Measurements from ENCODE around the gene ATP8B4. TPM values are rescaled to one million over a fixed set of nuclear protein-coding genes. Genes with fewer than 3 reads are reported as not detected.

The ATP8B4 gene
- total and polyA plus RNA-seq, 3 donors from 2014 or later = 2.4 to 6.1 (median 2.5) TPM

DNA sequence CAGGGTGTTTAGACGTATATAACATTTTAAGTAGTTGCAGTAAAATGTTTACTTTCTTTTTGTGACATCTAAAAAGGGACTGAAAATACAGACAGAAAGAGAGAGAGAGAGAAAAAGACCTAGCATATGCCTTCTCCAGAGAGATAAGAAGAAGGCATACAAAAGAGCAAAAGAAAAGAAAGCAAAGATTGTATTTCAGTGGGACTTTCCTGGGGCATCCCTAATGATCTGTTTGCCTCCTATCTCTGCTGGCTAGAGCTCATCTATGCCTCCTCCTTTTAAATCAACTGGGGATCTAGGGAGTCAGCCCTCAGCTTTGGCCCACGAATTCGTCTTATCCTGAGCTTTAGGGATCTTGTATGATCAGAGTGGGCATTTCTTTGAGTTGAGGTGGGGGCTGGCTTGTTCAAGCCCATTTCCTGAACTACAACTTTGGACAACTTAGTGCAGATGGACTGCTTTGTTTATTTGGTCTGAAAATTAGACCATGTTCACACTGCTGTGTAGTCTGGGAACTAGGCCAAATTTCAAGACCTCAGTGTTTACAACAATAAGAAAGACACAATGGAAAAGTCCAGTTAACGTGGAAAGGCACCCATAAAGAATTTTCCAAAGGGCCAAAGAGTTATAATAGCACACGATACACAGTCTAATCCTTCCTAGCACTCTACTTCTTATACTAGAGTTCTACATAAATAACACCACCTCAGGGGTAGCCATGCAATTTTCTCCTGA is 61.0 kb downstream of the ATP8B4 start:
- WGBS, 2 donors = 27 to 30% methylated on average over 5 of the region's 5 CpGs
- intact Hi-C loops (cut with DNase I; ENCODE audit: low total_unique reads) = no loop called here
- no peaks in the 10 kb centered on the region for H3K36me3 ChIP-seq (ENCODE audit: low read depth, missing control alignments)
- DNase-seq = peak; percentile 25
- no peak overlapping the region for H3K4me3 ChIP-seq
- TF ChIP-seq CTCF (IDR thresholded peaks at IDR 0.05) = no peak
- no peak for TF ChIP-seq POLR2A (IDR thresholded peaks at IDR 0.05)
- no peaks in the 10 kb centered on the region for H3K27me3 ChIP-seq
- H3K27ac ChIP-seq = peak overlapping the region; percentile 56 to 80
- H3K9me3 ChIP-seq = no peaks in the 10 kb centered on the region
- peaks cover 24% of the 10 kb centered on the region for H3K4me1 ChIP-seq

DNA sequence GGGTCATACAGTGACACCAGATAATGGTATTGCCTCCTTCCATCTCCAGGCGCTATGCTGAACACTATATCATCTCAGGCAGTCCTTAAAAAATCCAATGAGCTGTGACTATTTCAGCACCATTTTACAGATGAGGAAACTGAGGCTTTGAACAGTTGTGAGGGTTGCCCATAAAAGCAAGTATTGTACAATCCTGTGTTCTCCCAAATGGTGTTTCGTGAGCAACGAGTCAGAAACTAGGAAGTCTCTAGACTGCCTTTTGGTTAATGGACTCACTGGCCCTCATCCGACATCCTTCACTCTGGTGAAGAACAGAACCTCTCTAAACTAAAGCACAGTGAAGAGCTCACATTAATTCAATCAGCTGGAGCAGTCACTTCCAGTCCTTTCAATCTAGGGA is 61.8 kb downstream of the ATP8B4 start:
- intact Hi-C loops (cut with DNase I; ENCODE audit: low total_unique reads) = no loop called here
- DNase-seq = no peak
- TF ChIP-seq POLR2A (IDR thresholded peaks at IDR 0.05) (no peak), CTCF (IDR thresholded peaks at IDR 0.05) (no peak)
- H3K9me3 ChIP-seq = no peaks in the 10 kb centered on the region
- peak overlapping the region; percentile 56 to 80 for H3K27ac ChIP-seq
- no peaks in the 10 kb centered on the region for H3K27me3 ChIP-seq
- no peaks in the 10 kb centered on the region for H3K36me3 ChIP-seq (ENCODE audit: low read depth, missing control alignments)
- H3K4me3 ChIP-seq = no peak overlapping the region
- 88 to 90% methylated on average over 4 of the region's 4 CpGs for WGBS, 2 donors
- peaks cover 24% of the 10 kb centered on the region for H3K4me1 ChIP-seq

GRCh38 chr15:50055750-50056157 is 63.3 kb downstream of the ATP8B4 start:
- intact Hi-C loops (cut with DNase I; ENCODE audit: low total_unique reads) = no loop called here
- H3K27ac ChIP-seq = peak overlapping the region; percentile 80
- H3K4me1 ChIP-seq = peaks cover 24% of the 10 kb centered on the region

DNA sequence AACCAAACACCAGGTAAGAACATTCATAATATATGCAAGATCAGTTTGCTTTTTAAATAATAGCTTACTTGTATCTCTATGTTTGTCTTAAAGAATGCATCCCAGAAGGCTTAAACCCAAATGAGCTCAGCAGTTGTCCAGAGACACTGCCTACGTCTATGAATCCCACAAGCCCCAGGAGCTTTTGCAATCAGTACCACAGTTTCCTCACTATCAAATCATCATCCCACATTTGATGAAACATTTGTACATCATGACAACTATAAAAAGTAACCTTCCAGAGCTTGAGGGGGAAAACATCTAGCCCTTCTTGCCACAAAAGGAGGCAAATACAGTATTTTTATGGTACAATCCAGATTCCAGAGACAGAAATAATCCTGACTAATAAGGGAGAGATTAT is 63.7 kb downstream of the ATP8B4 start:
- H3K27me3 ChIP-seq = no peaks in the 10 kb centered on the region
- WGBS, 2 donors = 21 to 33% methylated on average over 1 of the region's 1 CpG
- H3K27ac ChIP-seq = peak overlapping the region; percentile 80
- H3K36me3 ChIP-seq (ENCODE audit: low read depth, missing control alignments) = no peaks in the 10 kb centered on the region
- no peak for TF ChIP-seq POLR2A (IDR thresholded peaks at IDR 0.05)
- H3K4me3 ChIP-seq = no peak overlapping the region
- intact Hi-C loops (cut with DNase I; ENCODE audit: low total_unique reads) = no loop called here
- DNase-seq = peak; percentile 23
- H3K4me1 ChIP-seq = peaks cover 24% of the 10 kb centered on the region
- H3K9me3 ChIP-seq = no peaks in the 10 kb centered on the region

More at GRCh38 chr15:50055750-50056157, 63.3 kb downstream of the ATP8B4 start:
- H3K9me3 ChIP-seq = no peaks in the 10 kb centered on the region
- no peak overlapping the region for H3K4me3 ChIP-seq
- H3K27me3 ChIP-seq = no peaks in the 10 kb centered on the region
- 67 to 75% methylated on average over 5 of the region's 5 CpGs for WGBS, 2 donors
- DNase-seq = no peak
- TF ChIP-seq CTCF (IDR thresholded peaks at IDR 0.05) (no peak), POLR2A (IDR thresholded peaks at IDR 0.05) (no peak)
- H3K36me3 ChIP-seq (ENCODE audit: low read depth, missing control alignments) = no peaks in the 10 kb centered on the region

DNA sequence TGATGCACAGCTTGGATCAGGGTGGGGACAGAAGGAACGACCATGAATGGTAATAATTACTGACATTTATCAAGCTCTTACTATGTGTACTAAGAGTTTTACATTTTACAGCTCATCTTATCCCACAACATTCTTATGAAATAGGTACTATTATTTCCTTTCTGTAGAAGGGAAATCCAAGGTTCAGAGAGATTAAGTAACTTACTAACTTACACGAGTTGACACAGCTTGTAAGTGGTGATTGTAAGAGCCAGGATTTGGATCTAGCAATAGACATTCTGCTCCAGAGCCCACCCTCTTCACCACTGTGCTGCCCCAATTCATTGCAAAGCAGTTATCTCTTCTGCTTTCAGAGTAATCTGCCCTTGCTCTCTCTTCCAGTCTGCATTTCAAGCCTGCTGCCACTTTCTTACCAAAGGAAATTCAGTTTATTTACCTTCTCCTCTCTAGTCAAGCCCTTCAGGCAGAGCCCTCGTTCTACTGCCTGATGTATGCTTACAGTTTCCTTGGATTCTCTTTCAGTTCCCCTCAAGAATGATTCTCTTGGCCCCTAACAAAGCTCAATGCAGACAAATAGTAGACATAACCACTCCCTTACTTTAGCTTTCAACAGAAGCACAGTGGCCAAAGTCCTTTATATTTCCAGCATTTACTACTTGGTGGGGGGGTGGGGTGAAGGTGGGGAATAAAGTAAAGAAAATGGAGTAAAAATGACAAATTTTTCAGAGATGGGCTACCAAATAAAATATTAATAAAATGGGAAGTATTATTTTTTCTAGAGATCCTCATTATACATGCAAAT is 65.8 kb downstream of the ATP8B4 start:
- Histone ChIP-seq H3K27ac (peak overlapping the region in 1 of 2 donors; percentile 27), H3K9me3 (no peaks in the 10 kb centered on the region), H3K27me3 (no peaks in the 10 kb centered on the region), H3K36me3 (ENCODE audit: low read depth, missing control alignments) (no peaks in the 10 kb centered on the region), H3K4me3 (no peak overlapping the region), H3K4me1 (peaks cover 24% of the 10 kb centered on the region)
- DNase-seq = no peak
- TF ChIP-seq CTCF (IDR thresholded peaks at IDR 0.05) (no peak), POLR2A (IDR thresholded peaks at IDR 0.05) (no peak)
- WGBS, 2 donors = 65 to 69% methylated on average over 3 of the region's 3 CpGs
- intact Hi-C loops (cut with DNase I; ENCODE audit: low total_unique reads) = no loop called here

Data from testis (tissue), 3 donors.